WTC11 (cell line): ENCODE data around the gene BICC1. TPM values are rescaled to one million over a fixed set of nuclear protein-coding genes. Genes with fewer than 3 reads are reported as not detected.

Experiments used
- ATAC-seq: fragments of 200-7000 bp; cut with Tn5 transposase; 2 replicates; pipeline ENCODE4 v1.10.0; 2021; ENCODE audit warnings: mild to moderate bottlenecking, moderate library complexity
- Bru-seq: library from RNA; stranded (reverse); fragments of 400-500 nt; gene quantifications from one replicate; lab custom pipeline; 2021; lab: Mats Ljungman, UMichigan
- CTCF ChIA-PET: fragments of 300-600 bp; sonication (Branson Sonifier 250); formaldehyde crosslinking; loops from one replicate; lab custom pipeline; 2021; ENCODE audit warnings: antibody characterized with exemption; lab: Charles Lee
- POLR2A ChIA-PET: fragments of 350-600 bp; sonication (Branson Sonifier 250); formaldehyde crosslinking; loops from one replicate; lab custom pipeline; 2021; ENCODE audit warnings: antibody characterized with exemption; lab: Charles Lee
- DNase-seq: peaks from one replicate; pipeline ENCODE4 v3.0.0; 2021; ENCODE audit warnings: low spot score
- H3K27ac Mint-ChIP-seq: 2 replicates; pipeline ENCODE4 v1.8.0; 2021; ENCODE audit warnings: mixed read lengths
- H3K27me3 Mint-ChIP-seq: 2 replicates; pipeline ENCODE4 v1.8.0; 2021; ENCODE audit warnings: low read depth, mild to moderate bottlenecking, moderate library complexity, mixed read lengths
- H3K36me3 Mint-ChIP-seq: 2 replicates; pipeline ENCODE4 v1.8.0; 2021; ENCODE audit warnings: mixed read lengths
- H3K4me1 Mint-ChIP-seq: 2 replicates; pipeline ENCODE4 v1.8.0; 2022; ENCODE audit warnings: mixed read lengths
- H3K4me3 Mint-ChIP-seq: 2 replicates; pipeline ENCODE4 v1.8.0; 2021; ENCODE audit warnings: mild to moderate bottlenecking, moderate library complexity, mixed read lengths
- H3K9me3 Mint-ChIP-seq: 2 replicates; pipeline ENCODE4 v1.8.0; 2021; ENCODE audit warnings: mixed read lengths
- ARID4B ChIP-seq: sonication (generic); formaldehyde crosslinking; IDR thresholded peaks from 2 replicates; pipeline ENCODE4 v1.8.0; 2023; ENCODE audit warnings: missing genetic modification reagents, mild to moderate bottlenecking, borderline replicate concordance
- CDX4 ChIP-seq: fragments of 250-450 bp; sonication (Bioruptor Pico); IDR thresholded peaks from 2 replicates; pipeline ENCODE4 v1.9.0; 2021; ENCODE audit warnings: moderate library complexity, mild to moderate bottlenecking, inconsistent platforms, borderline replicate concordance
- CREM ChIP-seq: sonication (generic); formaldehyde crosslinking; IDR thresholded peaks from 2 replicates; pipeline ENCODE4 v1.8.1; 2022; ENCODE audit warnings: mild to moderate bottlenecking, missing genetic modification reagents, moderate library complexity
- E2F4 ChIP-seq: sonication (generic); formaldehyde crosslinking; IDR thresholded peaks from 2 replicates; pipeline ENCODE4 v1.8.1; 2022; ENCODE audit warnings: low read depth, mild to moderate bottlenecking, moderate library complexity, missing genetic modification reagents, borderline replicate concordance
- FOXK1 ChIP-seq: sonication (generic); formaldehyde crosslinking; IDR thresholded peaks from 2 replicates; pipeline ENCODE4 v1.8.0; 2022; ENCODE audit warnings: mild to moderate bottlenecking, moderate library complexity, missing genetic modification reagents
- HMGXB4 ChIP-seq: sonication (generic); formaldehyde crosslinking; IDR thresholded peaks from 2 replicates; pipeline ENCODE4 v1.8.1; 2023; ENCODE audit warnings: mild to moderate bottlenecking, moderate library complexity, missing genetic modification reagents
- IRF2 ChIP-seq: sonication (generic); formaldehyde crosslinking; IDR thresholded peaks from 2 replicates; pipeline ENCODE4 v1.8.0; 2022; ENCODE audit warnings: low read depth, missing genetic modification reagents, borderline replicate concordance
- NFATC4 ChIP-seq: fragments of 250-450 bp; sonication (Bioruptor Pico); IDR thresholded peaks from 2 replicates; pipeline ENCODE4 v1.9.0; 2021; ENCODE audit warnings: mild to moderate bottlenecking
- PRDM15 ChIP-seq: sonication (generic); formaldehyde crosslinking; IDR thresholded peaks from 2 replicates; pipeline ENCODE4 v1.8.0; 2022; ENCODE audit warnings: missing genetic modification reagents
- PRRX2 ChIP-seq: fragments of 250-450 bp; sonication (Bioruptor Pico); IDR thresholded peaks from 2 replicates; pipeline ENCODE4 v1.8.0; 2021; ENCODE audit warnings: mild to moderate bottlenecking
- SMAD3 ChIP-seq: sonication (generic); formaldehyde crosslinking; IDR thresholded peaks from 2 replicates; pipeline ENCODE4 v1.8.0; 2022; ENCODE audit warnings: missing genetic modification reagents, mild to moderate bottlenecking, borderline replicate concordance
- SP1 ChIP-seq: sonication (generic); formaldehyde crosslinking; conservative IDR thresholded peaks from 2 replicates; pipeline ENCODE4 v1.8.1; 2022; ENCODE audit warnings: missing genetic modification reagents
- ZNF232 ChIP-seq: sonication (generic); formaldehyde crosslinking; IDR thresholded peaks from 2 replicates; pipeline ENCODE4 v1.8.0; 2022; ENCODE audit warnings: mild to moderate bottlenecking, missing genetic modification reagents
- ZNF532 ChIP-seq: fragments of 250-450 bp; sonication (Bioruptor Pico); IDR thresholded peaks from 2 replicates; pipeline ENCODE4 v1.9.0; 2021; ENCODE audit warnings: mild to moderate bottlenecking, borderline replicate concordance
- ZSCAN18 ChIP-seq: fragments of 250-450 bp; sonication (Bioruptor Pico); IDR thresholded peaks from 2 replicates; pipeline ENCODE4 v2.1.2; 2022; ENCODE audit warnings: mild to moderate bottlenecking, moderate library complexity
- long read RNA-seq, 3 experiments: library from RNA in 1 of 3; library from capped mRNA in 1 of 3; library from polyadenylated mRNA in 1 of 3; unstranded in 2 of 3; stranded (forward) in 1 of 3; transcript quantifications; one replicate each; pipeline ENCODE4 v2.0.0, GENCODE V29; 2021
- total RNA-seq: library from RNA; stranded (reverse); gene quantifications from 3 replicates; pipeline ENCODE4 v1.2.3, GENCODE V29; 2021
- TF ChIP-seq, protein P1 (sequence below): sonication (generic); formaldehyde crosslinking; IDR thresholded peaks from 2 replicates; pipeline ENCODE4 v1.8.0; 2022; ENCODE audit warnings: mild to moderate bottlenecking, missing genetic modification reagents

Gene BICC1
- 0.61 to 0.85 TPM (median 0.78 TPM) in 3 replicates for total RNA-seq
- Bru-seq, nascent RNA: percentile 35 among the genes with signal in this experiment
- long read RNA-seq, experiment 1, full-length matches to known transcripts: 1 of 2 reads
- long read RNA-seq, experiment 1, partial matches to known transcripts: 0 of 2 reads
- long read RNA-seq, experiment 1, other reads (novel, unspliced or antisense): 1 of 2 reads
- long read RNA-seq, experiment 2: 0 reads
- long read RNA-seq, experiment 3: 0 reads

DNA sequence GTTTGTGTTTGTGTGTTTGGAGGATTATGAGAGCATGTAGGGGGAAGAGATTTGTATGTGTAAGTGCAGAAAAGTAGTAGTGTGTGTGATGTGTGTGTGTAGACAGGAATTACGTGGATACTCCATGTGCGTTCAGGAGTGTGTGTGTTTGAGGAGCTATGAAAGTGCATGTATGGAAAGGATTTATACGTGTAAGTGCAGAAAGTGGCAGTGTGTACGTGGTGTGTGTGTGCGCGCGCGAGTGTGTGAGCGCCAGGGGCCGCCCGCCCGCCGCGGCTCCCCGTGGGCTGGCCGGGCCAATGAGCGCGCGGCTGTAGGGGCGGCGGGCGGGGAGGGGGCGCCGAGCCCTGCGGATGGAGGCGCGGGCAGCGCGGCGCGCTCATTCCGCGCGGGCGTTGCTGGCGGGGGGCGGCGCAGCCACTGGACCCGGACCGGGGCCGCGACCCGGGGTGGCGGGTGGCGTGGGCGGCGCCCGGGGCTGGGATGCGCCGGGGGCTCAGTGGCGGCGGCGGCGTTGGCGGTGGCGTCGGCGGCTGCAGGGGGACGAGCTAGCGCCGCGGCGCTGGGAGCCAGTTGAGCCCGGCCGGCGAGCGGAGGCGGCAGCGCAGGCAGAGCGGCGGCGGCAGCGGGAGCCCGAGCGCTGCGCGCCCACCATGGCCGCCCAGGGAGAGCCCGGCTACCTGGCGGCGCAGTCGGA lies at the start of gene BICC1:
Gene BICC1, plus strand, starts transcription at position 382 of the 697 bp plus-strand sequence. Its CDS starts 272 bp downstream, at position 654.
- Mint-ChIP-seq H3K9me3 (no peaks in the 10 kb centered on the region), H3K4me1 (peaks cover 11% of the 10 kb centered on the region), H3K4me3 (peak within 1 kb of the TSS; percentile 76), H3K27me3 (peaks cover 23% of the 10 kb centered on the region), H3K27ac (no peak within 1 kb of the TSS), H3K36me3 (no peaks in the 10 kb centered on the region)
- ChIA-PET CTCF (interaction anchor here (1.5 to 2.5 kb wide), 3 partner anchors 18 to 128 kb away, joined by 5 to 10 read pairs (median 10); no protein-coding TSS in a partner anchor), POLR2A (interaction anchor here (0.7 to 0.9 kb wide), 2 partner anchors 36 to 223 kb away, joined by 4 to 10 read pairs; no protein-coding TSS in a partner anchor)
- peak; percentile 41 for DNase-seq
- ATAC-seq: peak; percentile 80
- no peak for TF ChIP-seq E2F4 (CRISPR knock-in tag)
- no peak for TF ChIP-seq FOXK1 (CRISPR knock-in tag)
- no peak for TF ChIP-seq CDX4 (CRISPR knock-in tag)
- no peak for TF ChIP-seq ZSCAN18 (CRISPR knock-in tag)
- TF ChIP-seq, protein P1, sequence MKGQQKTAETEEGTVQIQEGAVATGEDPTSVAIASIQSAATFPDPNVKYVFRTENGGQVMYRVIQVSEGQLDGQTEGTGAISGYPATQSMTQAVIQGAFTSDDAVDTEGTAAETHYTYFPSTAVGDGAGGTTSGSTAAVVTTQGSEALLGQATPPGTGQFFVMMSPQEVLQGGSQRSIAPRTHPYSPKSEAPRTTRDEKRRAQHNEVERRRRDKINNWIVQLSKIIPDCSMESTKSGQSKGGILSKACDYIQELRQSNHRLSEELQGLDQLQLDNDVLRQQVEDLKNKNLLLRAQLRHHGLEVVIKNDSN (CRISPR knock-in tag): no peak
- no peak for TF ChIP-seq IRF2 (CRISPR knock-in tag)
- no peak for TF ChIP-seq CREM (CRISPR knock-in tag)
- no peak for TF ChIP-seq SMAD3 (CRISPR knock-in tag)
- no peak for TF ChIP-seq PRRX2 (CRISPR knock-in tag)
- TF ChIP-seq PRDM15 (CRISPR knock-in tag): no peak
- no peak for TF ChIP-seq ZNF532 (CRISPR knock-in tag)
- no peak for TF ChIP-seq ARID4B (CRISPR knock-in tag)
- TF ChIP-seq SP1: 0 out of 2 replicates have a peak, but pooled peaks have one; percentile 8
- no peak for TF ChIP-seq ZNF232 (CRISPR knock-in tag)
- TF ChIP-seq HMGXB4 (CRISPR knock-in tag): no peak
- TF ChIP-seq NFATC4 (CRISPR knock-in tag): no peak
